ENCODE measurements around the gene RECK. TPM values are rescaled to one million over a fixed set of nuclear protein-coding genes. Genes with fewer than 3 reads are reported as not detected.

The RECK gene
- total RNA-seq, 1 donor from 2014 or later, result 5.4 TPM

- Histone ChIP-seq H3K4me1 (no peaks in the 10 kb centered on the region), H3K9me3 (replicated peaks) (no peaks in the 10 kb centered on the region), H3K4me3 (no peak overlapping the region), H3K36me3 (peaks cover 46% of the 10 kb centered on the region), H3K27ac (replicated peaks) (no peak overlapping the region), H3K27me3 (ENCODE audit: low read depth) (no peaks in the 10 kb centered on the region)
- TF ChIP-seq, protein P1, sequence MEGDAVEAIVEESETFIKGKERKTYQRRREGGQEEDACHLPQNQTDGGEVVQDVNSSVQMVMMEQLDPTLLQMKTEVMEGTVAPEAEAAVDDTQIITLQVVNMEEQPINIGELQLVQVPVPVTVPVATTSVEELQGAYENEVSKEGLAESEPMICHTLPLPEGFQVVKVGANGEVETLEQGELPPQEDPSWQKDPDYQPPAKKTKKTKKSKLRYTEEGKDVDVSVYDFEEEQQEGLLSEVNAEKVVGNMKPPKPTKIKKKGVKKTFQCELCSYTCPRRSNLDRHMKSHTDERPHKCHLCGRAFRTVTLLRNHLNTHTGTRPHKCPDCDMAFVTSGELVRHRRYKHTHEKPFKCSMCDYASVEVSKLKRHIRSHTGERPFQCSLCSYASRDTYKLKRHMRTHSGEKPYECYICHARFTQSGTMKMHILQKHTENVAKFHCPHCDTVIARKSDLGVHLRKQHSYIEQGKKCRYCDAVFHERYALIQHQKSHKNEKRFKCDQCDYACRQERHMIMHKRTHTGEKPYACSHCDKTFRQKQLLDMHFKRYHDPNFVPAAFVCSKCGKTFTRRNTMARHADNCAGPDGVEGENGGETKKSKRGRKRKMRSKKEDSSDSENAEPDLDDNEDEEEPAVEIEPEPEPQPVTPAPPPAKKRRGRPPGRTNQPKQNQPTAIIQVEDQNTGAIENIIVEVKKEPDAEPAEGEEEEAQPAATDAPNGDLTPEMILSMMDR (IDR thresholded peaks at IDR 0.05; ENCODE audit: borderline replicate concordance), result no peak
- no peak for DNase-seq
- intact Hi-C loops (cut with micrococcal nuclease), result no loop called here
Observed at GRCh38 chr9:36123515-36123914, 86.8 kb downstream of the RECK start.

GRCh38 chr9:36125062-36125855, 88.5 kb downstream of the RECK start:
- Histone ChIP-seq H3K9me3 (replicated peaks) (no peaks in the 10 kb centered on the region), H3K27me3 (ENCODE audit: low read depth) (no peaks in the 10 kb centered on the region), H3K4me1 (no peaks in the 10 kb centered on the region), H3K27ac (replicated peaks) (no peak overlapping the region), H3K4me3 (no peak overlapping the region), H3K36me3 (peaks cover 32% of the 10 kb centered on the region)
- intact Hi-C loops (cut with micrococcal nuclease), result no loop called here
- DNase-seq, result no peak
- TF ChIP-seq, protein P1 (IDR thresholded peaks at IDR 0.05; ENCODE audit: borderline replicate concordance), result no peak

DNA sequence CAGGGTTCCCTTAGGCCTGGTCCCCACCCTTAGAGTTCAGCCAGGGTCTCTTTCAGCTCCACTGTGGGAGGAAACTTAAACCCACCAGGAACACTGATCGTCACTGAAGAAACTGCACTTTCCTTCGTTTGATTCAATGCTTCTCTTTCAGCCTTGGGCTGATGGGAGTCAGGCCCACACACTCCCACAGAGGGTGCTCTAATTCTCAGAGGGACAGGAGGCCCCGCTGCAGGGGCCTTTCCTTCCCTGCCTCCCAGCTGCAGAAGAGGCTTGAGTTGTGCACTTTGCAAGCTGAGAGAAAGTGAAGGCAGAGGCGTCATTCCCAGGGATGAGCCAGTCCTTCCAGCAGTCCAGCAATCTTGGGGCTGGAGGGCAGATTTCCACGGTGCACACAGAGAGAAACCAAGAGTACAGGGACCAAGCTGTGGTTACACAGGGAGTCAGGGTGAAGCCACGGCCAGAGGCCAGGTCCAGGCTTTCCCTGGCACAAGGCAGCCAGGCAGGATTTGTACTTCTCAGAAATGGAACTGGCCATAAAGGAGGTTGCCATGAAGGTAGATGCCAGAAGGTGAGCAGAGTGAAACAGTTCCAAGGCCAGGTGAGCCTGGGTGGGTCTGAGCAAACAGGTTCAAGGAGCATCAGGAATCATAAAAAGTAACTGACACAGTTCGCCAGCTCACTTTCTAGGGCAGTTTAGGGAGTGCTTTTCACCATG, 89.5 kb downstream of the RECK start:
- H3K36me3 ChIP-seq, result peaks cover 25% of the 10 kb centered on the region
- H3K27ac ChIP-seq (replicated peaks), result no peak overlapping the region
- TF ChIP-seq, protein P1 (IDR thresholded peaks at IDR 0.05; ENCODE audit: borderline replicate concordance), result no peak
- H3K9me3 ChIP-seq (replicated peaks), result no peaks in the 10 kb centered on the region
- H3K27me3 ChIP-seq (ENCODE audit: low read depth), result no peaks in the 10 kb centered on the region
- no peak for DNase-seq
- no peak overlapping the region for H3K4me3 ChIP-seq
- intact Hi-C loops (cut with micrococcal nuclease), result no loop called here
- no peaks in the 10 kb centered on the region for H3K4me1 ChIP-seq

DNA sequence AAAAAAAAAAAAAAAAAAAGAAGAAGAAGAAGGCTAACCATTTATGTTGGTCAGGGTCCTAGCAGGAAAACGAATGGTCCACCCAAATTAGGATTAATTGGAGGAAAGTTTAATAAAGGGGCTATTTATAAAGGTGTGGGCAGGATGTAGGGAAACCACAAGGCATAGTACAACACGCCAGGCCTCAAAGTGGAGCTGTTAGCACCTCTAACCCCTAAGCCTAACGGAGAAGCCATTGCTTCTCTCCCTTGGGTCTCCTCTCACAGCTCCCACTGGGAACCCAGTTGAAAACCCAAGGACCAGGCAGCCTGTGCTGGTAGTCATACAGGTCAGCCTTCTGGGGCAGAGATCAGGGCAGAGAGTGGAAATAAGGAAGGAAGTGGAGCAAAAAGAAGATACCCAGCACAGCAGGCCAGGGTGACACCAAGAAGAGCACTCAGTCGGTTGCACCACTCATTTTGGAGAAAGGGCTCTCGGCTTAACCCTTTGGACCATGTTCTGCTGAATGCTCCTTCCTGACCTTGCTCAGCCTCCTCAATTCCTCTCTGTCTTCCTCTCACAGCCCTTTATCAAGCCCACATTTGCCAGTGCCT, 91.0 kb downstream of the RECK start:
- intact Hi-C loops (cut with micrococcal nuclease), result no loop called here
- Histone ChIP-seq H3K4me1 (no peaks in the 10 kb centered on the region), H3K27ac (replicated peaks) (no peak overlapping the region), H3K4me3 (no peak overlapping the region), H3K27me3 (ENCODE audit: low read depth) (no peaks in the 10 kb centered on the region), H3K9me3 (replicated peaks) (no peaks in the 10 kb centered on the region), H3K36me3 (peaks cover 9% of the 10 kb centered on the region)
- TF ChIP-seq, protein P1 (IDR thresholded peaks at IDR 0.05; ENCODE audit: borderline replicate concordance), result no peak
- no peak for DNase-seq

DNA sequence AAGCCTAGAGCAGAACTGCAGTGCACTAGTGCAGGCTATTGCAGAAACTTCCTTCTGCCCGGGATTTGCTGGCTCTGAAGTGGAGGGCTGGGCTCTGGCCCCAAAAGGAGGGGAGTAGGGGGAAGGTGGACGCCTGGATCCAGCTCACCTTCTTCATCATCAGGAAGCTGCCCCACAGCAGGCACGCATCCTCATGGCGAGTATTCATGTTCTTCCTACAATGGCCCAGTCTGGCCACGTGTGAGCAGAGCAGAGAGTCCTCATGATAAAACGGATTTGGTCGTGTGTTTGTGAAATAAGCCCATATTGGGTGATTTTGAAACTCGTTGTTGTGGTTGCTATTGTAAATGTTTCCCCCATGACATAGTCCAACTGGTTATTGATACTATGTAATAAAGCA, 91.6 kb downstream of the RECK start:
- DNase-seq, result no peak
- no peaks in the 10 kb centered on the region for H3K9me3 ChIP-seq (replicated peaks)
- H3K27me3 ChIP-seq (ENCODE audit: low read depth), result no peaks in the 10 kb centered on the region
- no peak overlapping the region for H3K27ac ChIP-seq (replicated peaks)
- TF ChIP-seq, protein P1 (IDR thresholded peaks at IDR 0.05; ENCODE audit: borderline replicate concordance), result no peak
- no peak overlapping the region for H3K4me3 ChIP-seq
- peaks cover 3% of the 10 kb centered on the region for H3K36me3 ChIP-seq
- intact Hi-C loops (cut with micrococcal nuclease), result no loop called here
- H3K4me1 ChIP-seq, result no peaks in the 10 kb centered on the region
